Uterus (tissue), 4 donors: ENCODE measurements around the gene ATP1A1. TPM values are rescaled to one million over a fixed set of nuclear protein-coding genes. Genes with fewer than 3 reads are reported as not detected.

Experiments
- DNase-seq, 2 donors: peaks; one replicate each; pipeline ENCODE4 v3.0.0-alpha.2; 2019 to 2020
- H3K27ac ChIP-seq, 2 donors: fragments of 200-600 bp; sonication (generic); 1 replicate in 1 of 2; 2 replicates in 1 of 2; pipeline ENCODE4 v1.5.1; 2016 to 2018
- H3K27me3 ChIP-seq, 2 donors: fragments of 200-600 bp; sonication (generic); one replicate each; pipeline ENCODE4 v1.5.1; 2018 to 2019; ENCODE audit warnings: control low read depth in 1 of 2
- H3K36me3 ChIP-seq, 2 donors: fragments of 200-600 bp; sonication (generic); one replicate each; pipeline ENCODE4 v1.5.1; 2019; ENCODE audit warnings: control low read depth in 1 of 2
- H3K4me1 ChIP-seq, 2 donors: fragments of 200-600 bp; sonication (generic); one replicate each; pipeline ENCODE4 v1.5.1; 2018 to 2019; ENCODE audit warnings: control low read depth in 1 of 2
- H3K4me3 ChIP-seq, 2 donors: fragments of 200-600 bp; sonication (generic); 1 replicate in 1 of 2; 2 replicates in 1 of 2; pipeline ENCODE4 v1.5.1; 2018 to 2019; ENCODE audit warnings: mild to moderate bottlenecking in 1 of 2
- H3K9me3 ChIP-seq, 2 donors: fragments of 200-600 bp; sonication (generic); one replicate each; pipeline ENCODE4 v1.5.1; 2019; ENCODE audit warnings: control low read depth in 1 of 2
- CTCF ChIP-seq, 4 experiments: fragments of 200-600 bp in 2 of 4; fragments of 450-650 bp in 2 of 4; sonication (generic) in 2 of 4; IDR thresholded peaks; one replicate each; pipeline ENCODE4 v1.5.1; 2016 to 2019; ENCODE audit warnings: antibody characterized with exemption in 4 of 4, mild to moderate bottlenecking in 2 of 4, moderate library complexity in 1 of 4
- POLR2A ChIP-seq, 2 donors: fragments of 450-650 bp; IDR thresholded peaks; one replicate each; pipeline ENCODE4 v1.6.1; 2016; ENCODE audit warnings: antibody characterized with exemption in 2 of 2, mild to moderate bottlenecking in 1 of 2, moderate library complexity in 1 of 2
- intact Hi-C: fragments of 100-400 bp; cut with DNase I; formaldehyde crosslinking; loops from one replicate; pipeline ENCODE4 v1.15.1; 2023; ENCODE audit warnings: low total_unique reads
- total RNA-seq, 4 donors: library from RNA; depleted of rRNA in 3 of 4; stranded (reverse); fragments of >200 nt in 3 of 4; gene quantifications; one replicate each; pipeline versions ENCODE4 v1.1.0 to v1.2.4, GENCODE V29; 2014 to 2023
- donor health status: DM: yes; HTN: yes; CAD: no.

ATP1A1 gene
- total RNA-seq, 4 donors from 2014 or later: 135 to 202 (median 149) TPM

- no peak overlapping the region for H3K4me3 ChIP-seq
- H3K27ac ChIP-seq: no peak overlapping the region
- H3K36me3 ChIP-seq: no peaks in the 10 kb centered on the region
- no peaks in the 10 kb centered on the region for H3K27me3 ChIP-seq
- intact Hi-C loops: no loop called here
- no peaks in the 10 kb centered on the region for H3K4me1 ChIP-seq
- no peak for DNase-seq
- H3K9me3 ChIP-seq: no peaks in the 10 kb centered on the region
- no peak for TF ChIP-seq CTCF (IDR thresholded peaks at IDR 0.05)
- no peak for TF ChIP-seq POLR2A (IDR thresholded peaks at IDR 0.05)
Observed at GRCh38 chr1:116400780-116401179, 27.7 kb downstream of the ATP1A1 start.

GRCh38 chr1:116401646-116402176 lies 28.7 kb downstream of the ATP1A1 start:
- intact Hi-C loops: no loop called here
- DNase-seq: no peak
- Histone ChIP-seq H3K4me1 (no peaks in the 10 kb centered on the region), H3K9me3 (no peaks in the 10 kb centered on the region), H3K27ac (no peak overlapping the region), H3K36me3 (no peaks in the 10 kb centered on the region), H3K27me3 (no peaks in the 10 kb centered on the region), H3K4me3 (no peak overlapping the region)
- no peak for TF ChIP-seq POLR2A (IDR thresholded peaks at IDR 0.05)
- no peak for TF ChIP-seq CTCF (IDR thresholded peaks at IDR 0.05)

GRCh38 chr1:116402333-116402732 lies 29.3 kb downstream of the ATP1A1 start:
- Histone ChIP-seq H3K9me3 (no peaks in the 10 kb centered on the region), H3K36me3 (no peaks in the 10 kb centered on the region), H3K27me3 (no peaks in the 10 kb centered on the region), H3K27ac (no peak overlapping the region), H3K4me1 (no peaks in the 10 kb centered on the region), H3K4me3 (no peak overlapping the region)
- no peak for DNase-seq
- intact Hi-C loops: no loop called here
- TF ChIP-seq CTCF (IDR thresholded peaks at IDR 0.05) (no peak), POLR2A (IDR thresholded peaks at IDR 0.05) (no peak)

- Histone ChIP-seq H3K9me3 (no peaks in the 10 kb centered on the region), H3K27ac (no peak overlapping the region), H3K36me3 (no peaks in the 10 kb centered on the region), H3K4me1 (no peaks in the 10 kb centered on the region), H3K27me3 (no peaks in the 10 kb centered on the region), H3K4me3 (no peak overlapping the region)
- no peak for DNase-seq
- intact Hi-C loops: no loop called here
- TF ChIP-seq CTCF (IDR thresholded peaks at IDR 0.05): no peak
- no peak for TF ChIP-seq POLR2A (IDR thresholded peaks at IDR 0.05)
Observed at GRCh38 chr1:116403496-116404136, 30.6 kb downstream of the ATP1A1 start.

- H3K4me3 ChIP-seq: no peak overlapping the region
- no peak for DNase-seq
- no peaks in the 10 kb centered on the region for H3K4me1 ChIP-seq
- H3K36me3 ChIP-seq: no peaks in the 10 kb centered on the region
- intact Hi-C loops: no loop called here
- no peak overlapping the region for H3K27ac ChIP-seq
- H3K9me3 ChIP-seq: no peaks in the 10 kb centered on the region
- no peaks in the 10 kb centered on the region for H3K27me3 ChIP-seq
- no peak for TF ChIP-seq CTCF (IDR thresholded peaks at IDR 0.05)
- TF ChIP-seq POLR2A (IDR thresholded peaks at IDR 0.05): no peak
Observed at GRCh38 chr1:116404699-116405098, 31.7 kb downstream of the ATP1A1 start.
